IMR-90 (cell line): Measurements from ENCODE around the gene SMKR1. TPM values are rescaled to one million over a fixed set of nuclear protein-coding genes. Genes with fewer than 3 reads are reported as not detected.

Experiments used
- ATAC-seq: fragments of 200-7000 bp; cut with Tn5 transposase; 2 replicates; pipeline ENCODE4 v1.9.1; 2020; ENCODE audit warnings: low read depth, mild to moderate bottlenecking, moderate library complexity
- BruUV-seq: library from RNA; stranded (reverse); fragments of 400-500 nt; replicated peaks from 2 replicates; lab custom pipeline; 2021; lab: Mats Ljungman, UMichigan
- CTCF ChIA-PET: fragments of 300-600 bp; formaldehyde crosslinking; extraction: SDS; loops from one replicate; lab custom pipeline; 2021; ENCODE audit warnings: antibody characterized with exemption; lab: Yijun Ruan, JAX
- POLR2A ChIA-PET: fragments of 300-600 bp; sonication (Branson Sonifier 250); formaldehyde crosslinking; loops from one replicate; lab custom pipeline; 2022; ENCODE audit warnings: antibody characterized with exemption; ENCODE audit not compliant: unreplicated experiment; lab: Charles Lee
- DNase-seq: peaks from one replicate; pipeline ENCODE4 v3.0.0; 2013
- H2AFZ ChIP-seq: replicated peaks from 2 replicates; pipeline ENCODE3; 2013; ENCODE audit warnings: low read length, mild to moderate bottlenecking; ENCODE audit not compliant: poor library complexity
- H2AK5ac ChIP-seq: 2 replicates; pipeline ENCODE4 v1.6.1; 2013; ENCODE audit warnings: low read depth, low read length, inconsistent platforms
- H2AK9ac ChIP-seq: replicated peaks from 2 replicates; pipeline ENCODE3; 2013; ENCODE audit warnings: mild to moderate bottlenecking, low read depth, low read length, moderate library complexity; ENCODE audit not compliant: poor library complexity
- H2BK120ac ChIP-seq: 2 replicates; pipeline ENCODE4 v1.6.1; 2013; ENCODE audit warnings: low read depth, low read length, inconsistent platforms
- H2BK15ac ChIP-seq: 3 replicates; pipeline ENCODE4 v1.6.1; 2013; ENCODE audit warnings: low read depth, low read length, inconsistent platforms
- H2BK20ac ChIP-seq: 2 replicates; pipeline ENCODE4 v1.6.1; 2013; ENCODE audit warnings: low read depth, mild to moderate bottlenecking, inconsistent platforms, low read length, moderate library complexity
- H2BK5ac ChIP-seq: 2 replicates; pipeline ENCODE4 v1.6.1; 2013; ENCODE audit warnings: mild to moderate bottlenecking, low read depth, low read length, inconsistent platforms; ENCODE audit not compliant: poor library complexity, severe bottlenecking
- H3K14ac ChIP-seq: replicated peaks from 2 replicates; pipeline ENCODE4 v1.6.1; 2013; ENCODE audit warnings: low read depth, low read length, inconsistent platforms
- H3K18ac ChIP-seq: 2 replicates; pipeline ENCODE4 v1.6.1; 2013; ENCODE audit warnings: low read depth, low read length, control low read depth
- H3K23ac ChIP-seq: 2 replicates; pipeline ENCODE4 v1.6.1; 2013; ENCODE audit warnings: low read depth, low read length, inconsistent platforms
- H3K27ac ChIP-seq: 2 replicates; pipeline ENCODE4 v1.5.1; 2013; ENCODE audit warnings: mild to moderate bottlenecking, control low read depth, low read length; ENCODE audit not compliant: insufficient read depth
- H3K27me3 ChIP-seq: 2 replicates; pipeline ENCODE4 v1.6.1; 2013; ENCODE audit warnings: low read length; ENCODE audit not compliant: control insufficient read depth, insufficient read depth
- H3K36me3 ChIP-seq: 2 replicates; pipeline ENCODE4 v1.6.1; 2013; ENCODE audit warnings: low read length, mixed read lengths; ENCODE audit not compliant: control insufficient read depth, insufficient read depth
- H3K4ac ChIP-seq: 2 replicates; pipeline ENCODE4 v1.6.1; 2013; ENCODE audit warnings: low read depth, low read length, inconsistent platforms
- H3K4me1 ChIP-seq: 2 replicates; pipeline ENCODE4 v1.6.1; 2013; ENCODE audit warnings: low read length, mixed read lengths; ENCODE audit not compliant: control insufficient read depth, insufficient read depth
- H3K4me2 ChIP-seq: 2 replicates; pipeline ENCODE4 v1.6.1; 2013; ENCODE audit warnings: low read depth, mild to moderate bottlenecking, control low read depth, low read length, moderate library complexity
- H3K4me3 ChIP-seq: 2 replicates; pipeline ENCODE4 v1.5.1; 2013; ENCODE audit warnings: low read depth, mild to moderate bottlenecking, control low read depth, low read length, moderate library complexity; ENCODE audit not compliant: insufficient read depth
- H3K56ac ChIP-seq: 2 replicates; pipeline ENCODE4 v1.6.1; 2013; ENCODE audit warnings: low read length, inconsistent platforms; ENCODE audit not compliant: insufficient read depth; ENCODE audit errors: extremely low read depth
- H3K79me1 ChIP-seq, 2 experiments: 2 replicates each; pipeline ENCODE4 v1.6.1; 2013; ENCODE audit warnings: low read length in 2 of 2, inconsistent platforms in 1 of 2, low read depth in 1 of 2
- H3K9ac ChIP-seq: 2 replicates; pipeline ENCODE4 v1.6.1; 2013; ENCODE audit warnings: low read depth, low read length, control low read depth
- H3K9me1 ChIP-seq: 2 replicates; pipeline ENCODE4 v1.6.1; 2013; ENCODE audit warnings: low read length, inconsistent platforms; ENCODE audit not compliant: insufficient read depth
- H3K9me3 ChIP-seq: 2 replicates; pipeline ENCODE4 v1.6.1; 2013; ENCODE audit warnings: low read length; ENCODE audit not compliant: control insufficient read depth, insufficient read depth
- H4K20me1 ChIP-seq: 2 replicates; pipeline ENCODE4 v1.6.1; 2013; ENCODE audit warnings: low read length, inconsistent platforms; ENCODE audit not compliant: insufficient read depth
- H4K5ac ChIP-seq: 2 replicates; pipeline ENCODE4 v1.6.1; 2013; ENCODE audit warnings: mild to moderate bottlenecking, low read depth, low read length, control low read depth
- H4K8ac ChIP-seq, 2 experiments: 2 replicates each; pipeline ENCODE4 v1.6.1; 2013; ENCODE audit warnings: low read depth in 2 of 2, low read length in 2 of 2, control low read depth in 1 of 2, inconsistent platforms in 1 of 2
- H4K91ac ChIP-seq: 2 replicates; pipeline ENCODE4 v1.6.1; 2013; ENCODE audit warnings: low read depth, low read length, inconsistent platforms; ENCODE audit not compliant: insufficient read depth
- CTCF ChIP-seq: conservative IDR thresholded peaks from 2 replicates; pipeline ENCODE4 v1.5.1; 2012; ENCODE audit warnings: mild to moderate bottlenecking, low read depth, low read length, improper control_type of control experiment
- ELK1 ChIP-seq: fragments of 150-350 bp; IDR thresholded peaks from 2 replicates; pipeline ENCODE4 v1.6.1; 2016; ENCODE audit warnings: low read depth, mild to moderate bottlenecking, low read length, moderate library complexity, borderline replicate concordance
- WGBS, 2 experiments: methylation state at CpG; one replicate each; pipeline versions ENCODE4 v1.1.5 to v1.1.7; 2013; ENCODE audit warnings: missing lambda C conversion rate in 2 of 2; ENCODE audit not compliant: insufficient read length in 1 of 2; ENCODE audit errors: extremely low coverage in 2 of 2; 5-methylcytosine and 5-hydroxymethylcytosine counted together
- dilution Hi-C: fragments of 300-500 bp; cut with HindIII; formaldehyde crosslinking; loops from one replicate; pipeline ENCODE4 v1.14.3; 2018; ENCODE audit warnings: low sequenced_read_pairs; ENCODE audit not compliant: unreplicated experiment
- in situ Hi-C: fragments of 300-500 bp; cut with MboI; formaldehyde crosslinking; loops from 3 replicates; pipeline ENCODE4 v1.14.3; 2019; ENCODE audit warnings: low sequenced_read_pairs, inconsistent platforms, mixed read lengths
- intact Hi-C: fragments of 100-400 bp; cut with micrococcal nuclease; formaldehyde crosslinking; loops from 2 replicates; pipeline ENCODE4 v1.10.0; 2022
- polyA plus RNA-seq, 3 experiments: library from polyadenylated mRNA; depleted of rRNA; stranded (reverse); fragments of >200 nt; gene quantifications; 2 replicates each; pipeline ENCODE4 v1.2.3, GENCODE V29; 2012; ENCODE audit warnings: low replicate concordance in 1 of 3
- total RNA-seq: library from RNA; depleted of rRNA; stranded (reverse); fragments of >200 nt; gene quantifications from 2 replicates; pipeline ENCODE4 v1.2.3, GENCODE V29; 2012

Gene SMKR1
- total and polyA plus RNA-seq, 2 of the 4 experiments (the other 2 are of a cell fraction) = 0.26 TPM; not detected in 1

DNA sequence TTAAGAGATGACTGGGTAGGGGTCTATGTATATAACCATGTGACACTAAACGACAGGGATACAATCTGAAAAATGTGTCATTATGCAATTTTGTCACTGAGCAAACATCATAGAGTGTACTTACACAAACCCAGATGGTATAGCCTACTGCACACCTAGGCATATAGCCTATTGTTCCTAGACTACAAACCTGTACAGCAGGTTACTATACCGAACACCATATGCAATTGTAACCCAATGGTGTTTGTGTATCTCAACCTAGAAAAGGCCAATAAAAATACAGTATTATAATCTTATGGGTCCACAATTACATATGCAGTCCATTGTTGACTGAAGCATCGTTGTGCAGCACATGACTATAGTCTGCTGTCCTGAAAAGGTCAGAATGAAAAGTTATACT lies 45.2 kb upstream of the SMKR1 start:
- Histone ChIP-seq H4K20me1 (no peaks in the 10 kb centered on the region), H2BK120ac (no peak overlapping the region), H3K4me1 (no peaks in the 10 kb centered on the region), H2BK5ac (no peak overlapping the region), H4K5ac (no peak overlapping the region), H2BK20ac (no peak overlapping the region), H3K23ac (no peak overlapping the region), H3K4me2 (no peak overlapping the region), H2AK5ac (no peak overlapping the region), H3K9ac (no peak overlapping the region), H3K9me1 (peaks cover 5% of the 10 kb centered on the region; the same call in 1 of the 2 replicates), H3K4ac (no peak overlapping the region), H3K18ac (no peak overlapping the region), H3K4me3 (no peak overlapping the region), H3K36me3 (no peaks in the 10 kb centered on the region), H3K14ac (no peak overlapping the region), H2BK15ac (no peak overlapping the region), H3K79me1 (no peaks in the 10 kb centered on the region), H3K27me3 (no peaks in the 10 kb centered on the region), H4K91ac (no peak overlapping the region), H3K27ac (no peak overlapping the region), H2AFZ (no peak overlapping the region), H3K56ac (no peak overlapping the region), H2AK9ac (no peak overlapping the region), H3K9me3 (no peaks in the 10 kb centered on the region), H4K8ac (no peak overlapping the region)
- ATAC-seq (no peak), DNase-seq (no peak)
- no peak for TF ChIP-seq ELK1
- TF ChIP-seq CTCF = no peak
- in situ Hi-C loops (no loop called here), intact Hi-C loops (no loop called here), dilution Hi-C loops (no loop called here)
- no TSS peak for BruUV-seq
- WGBS, 2 experiments = no CpG with 5 or more reads among the region's 3 CpGs
- ChIA-PET POLR2A (no interaction called here), CTCF (no interaction called here)
